GM12878 (cell line): ENCODE measurements around the gene ADSS1. TPM values are rescaled to one million over a fixed set of nuclear protein-coding genes. Genes with fewer than 3 reads are reported as not detected.

Source experiments
- ATAC-seq: fragments of 200-7000 bp; cut with Tn5 transposase; 3 replicates; pipeline ENCODE4 v1.9.1; 2020; ENCODE audit warnings: mild to moderate bottlenecking, moderate library complexity
- BruUV-seq: library from RNA; stranded (reverse); fragments of 400-500 nt; replicated peaks from 2 replicates; lab custom pipeline; 2021; lab: Mats Ljungman, UMichigan
- CTCF ChIA-PET: fragments of 300-600 bp; sonication (Branson Sonifier 250); formaldehyde crosslinking; extraction: SDS; loops from one replicate; lab custom pipeline; 2021; ENCODE audit warnings: inconsistent platforms; lab: Yijun Ruan, JAX
- POLR2A ChIA-PET: fragments of 350-600 bp; formaldehyde crosslinking; extraction: SDS; loops from one replicate; lab custom pipeline; 2021; ENCODE audit warnings: inconsistent platforms; lab: Charles Lee
- RAD21 ChIA-PET: fragments of 300-600 bp; sonication (Branson Sonifier 250); formaldehyde crosslinking; loops from one replicate; lab custom pipeline; 2023; ENCODE audit warnings: antibody characterized with exemption; ENCODE audit not compliant: unreplicated experiment; lab: Charles Lee
- SMC1A ChIA-PET: fragments of 300-600 bp; sonication (Branson Sonifier 250); formaldehyde crosslinking; loops from one replicate; lab custom pipeline; 2023; ENCODE audit not compliant: unreplicated experiment, uncharacterized antibody; lab: Charles Lee
- DNase-seq: peaks from one replicate; pipeline ENCODE4 v3.0.0-alpha.2; 2011; ENCODE audit warnings: low read depth, low spot score
- FAIRE-seq: peaks from 3 replicates; lab custom pipeline; 2011; peaks lifted over from hg19 to GRCh38; lab: Jason Lieb, UNC
- H2AFZ ChIP-seq: 2 replicates; pipeline ENCODE4 v1.6.0; 2011; ENCODE audit warnings: low read depth, low read length, control low read depth; ENCODE audit not compliant: control insufficient read depth
- H3K27ac ChIP-seq: 2 replicates; pipeline ENCODE4 v1.5.1; 2011; ENCODE audit warnings: control low read depth; ENCODE audit not compliant: control insufficient read depth, insufficient read depth
- H3K27me3 ChIP-seq, 2 experiments: replicated peaks in 1 of 2; 2 replicates each; pipeline versions ENCODE4 v1.6.0 to v1.6.1; 2011; ENCODE audit warnings: low read length in 1 of 2; ENCODE audit not compliant: control insufficient read depth in 2 of 2, insufficient read depth in 2 of 2
- H3K36me3 ChIP-seq, 2 experiments: 2 replicates each; pipeline ENCODE4 v1.5.1; 2011; ENCODE audit warnings: low read length in 1 of 2; ENCODE audit not compliant: control insufficient read depth in 2 of 2, insufficient read depth in 2 of 2
- H3K4me1 ChIP-seq: 2 replicates; pipeline ENCODE4 v1.6.1; 2011; ENCODE audit warnings: mild to moderate bottlenecking, low read length, moderate library complexity, mixed read lengths; ENCODE audit not compliant: control insufficient read depth, insufficient read depth
- H3K4me2 ChIP-seq: 2 replicates; pipeline ENCODE4 v1.6.0; 2011; ENCODE audit warnings: control low read depth; ENCODE audit not compliant: control insufficient read depth, insufficient read depth
- H3K4me3 ChIP-seq: fragments of 200-600 bp; sonication (generic); 2 replicates; pipeline ENCODE4 v1.5.1; 2016
- H3K79me2 ChIP-seq: 2 replicates; pipeline ENCODE4 v1.6.0; 2011; ENCODE audit warnings: low read length; ENCODE audit not compliant: control insufficient read depth, insufficient read depth
- H3K9ac ChIP-seq: 2 replicates; pipeline ENCODE4 v1.8.0; 2011; ENCODE audit warnings: low read length, control low read depth, mixed read lengths; ENCODE audit not compliant: control insufficient read depth, insufficient read depth
- H3K9me3 ChIP-seq: replicated peaks from 3 replicates; pipeline ENCODE4 v1.5.1; 2011; ENCODE audit warnings: mild to moderate bottlenecking, low read length; ENCODE audit not compliant: control insufficient read depth, insufficient read depth
- H4K20me1 ChIP-seq: 2 replicates; pipeline ENCODE4 v1.6.0; 2011; ENCODE audit not compliant: control insufficient read depth, insufficient read depth
- E2F4 ChIP-seq: IDR thresholded peaks from 2 replicates; pipeline ENCODE4 v1.6.1; 2012; ENCODE audit warnings: low read depth, low read length, improper control_type of control experiment
- EP300 ChIP-seq, 2 experiments: fragments of 150-350 bp in 1 of 2; IDR thresholded peaks; 2 replicates each; pipeline ENCODE4 v1.6.1; 2011 to 2012; ENCODE audit warnings: low read depth in 2 of 2, low read length in 2 of 2, borderline replicate concordance in 1 of 2, improper control_type of control experiment in 1 of 2, inconsistent platforms in 1 of 2; ENCODE audit not compliant: control insufficient read depth in 1 of 2
- FOS ChIP-seq: IDR thresholded peaks from 3 replicates; pipeline ENCODE4 v1.6.1; 2011; ENCODE audit warnings: borderline replicate concordance; ENCODE audit not compliant: insufficient read length; ENCODE audit errors: extremely low read depth
- HDGF ChIP-seq: fragments of 450-650 bp; IDR thresholded peaks from 2 replicates; pipeline ENCODE4 v1.6.1; 2016; ENCODE audit warnings: antibody characterized with exemption
- NR2C1 ChIP-seq: fragments of 450-650 bp; IDR thresholded peaks from 2 replicates; pipeline ENCODE4 v1.6.1; 2017; ENCODE audit warnings: antibody characterized with exemption, mild to moderate bottlenecking, moderate library complexity
- NR2C2 ChIP-seq: IDR thresholded peaks from 2 replicates; pipeline ENCODE4 v1.6.1; 2011; ENCODE audit warnings: borderline replicate concordance, low read depth; ENCODE audit not compliant: control insufficient read depth, insufficient read length
- RB1 ChIP-seq: fragments of 450-650 bp; formaldehyde crosslinking; IDR thresholded peaks from 2 replicates; pipeline ENCODE4 v1.6.1; 2017; ENCODE audit warnings: mild to moderate bottlenecking, borderline replicate concordance
- SKIL ChIP-seq: fragments of 450-650 bp; IDR thresholded peaks from 2 replicates; pipeline ENCODE4 v1.6.1; 2017; ENCODE audit warnings: mild to moderate bottlenecking, low read depth, inconsistent platforms; ENCODE audit not compliant: poor library complexity, severe bottlenecking
- ZBTB4 ChIP-seq: fragments of 450-650 bp; formaldehyde crosslinking; IDR thresholded peaks from 2 replicates; pipeline ENCODE4 v1.4.0; 2022; ENCODE audit warnings: mild to moderate bottlenecking, moderate library complexity
- WGBS: methylation state at CpG from one replicate; pipeline ENCODE4 v1.1.6; 2016; ENCODE audit warnings: low lambda C conversion rate; ENCODE audit not compliant: insufficient replicate concordance, insufficient coverage; ENCODE audit errors: missing lambda C conversion rate; 5-methylcytosine and 5-hydroxymethylcytosine counted together
- in situ Hi-C: fragments of 300-500 bp; cut with MboI; formaldehyde crosslinking; loops from 9 replicates; pipeline ENCODE4 v1.14.3; 2018; ENCODE audit warnings: mixed read lengths
- intact Hi-C: fragments of 100-400 bp; cut with micrococcal nuclease; formaldehyde crosslinking; loops from one replicate; pipeline ENCODE4 v1.14.2; 2022; ENCODE audit not compliant: unreplicated experiment
- polyA plus RNA-seq, 11 experiments: library from polyadenylated mRNA; depleted of rRNA in 4 of 11; unstranded in 6 of 11; stranded (reverse) in 5 of 11; fragments of >200 nt; fragmentation: Nextera tagmentation in 4 of 11; fragmentation: Illumina TruSeq in 1 of 11; extraction: Ambion mirVana in 4 of 11; extraction: Trizol in 1 of 11; gene quantifications; 1 replicate in 1 of 11; 2 replicates in 10 of 11; pipeline versions ENCODE4 v1.2.1 to v1.2.3, GENCODE V29; 2011 to 2016; ENCODE audit warnings: inconsistent platforms in 2 of 11, missing spikeins in 2 of 11, low read depth in 1 of 11
- total RNA-seq, 4 experiments: library from RNA; depleted of rRNA in 3 of 4; stranded (reverse); fragments of >200 nt in 3 of 4; fragmentation: Illumina TruSeq in 1 of 4; extraction: Trizol in 1 of 4; gene quantifications; 2 replicates each; pipeline versions ENCODE4 v1.2.1 to v1.2.3, GENCODE V29; 2013 to 2021

ADSS1 gene
- total and polyA plus RNA-seq, 10 of the 15 experiments (the other 5 are each of a cell fraction or from before 2014, with no cell fraction given), result 0.11 to 0.45 (median 0.28) TPM; not detected in 5

- TF ChIP-seq E2F4, result no peak
- no peak for TF ChIP-seq SKIL
- TF ChIP-seq FOS, result no peak
Measured at GRCh38 chr14:104690861-104691455, 33.1 kb upstream of the ADSS1 start (continued).

- RAD21 ChIA-PET, result no interaction called here
- H3K4me1 ChIP-seq, result peaks cover 27% of the 10 kb centered on the region
- H3K27ac ChIP-seq, result no peak overlapping the region
- peaks cover 31% of the 10 kb centered on the region for H3K79me2 ChIP-seq
- no peaks in the 10 kb centered on the region for H3K27me3 ChIP-seq
- no peak overlapping the region for H3K4me3 ChIP-seq
- SMC1A ChIA-PET, result no interaction called here
- in situ Hi-C loops, result no loop called here
- H3K4me2 ChIP-seq, result 0 out of 2 replicates have a peak overlapping the region, but pooled peaks have one; percentile 17
- intact Hi-C loops, result no loop called here
- CTCF ChIA-PET, result interaction anchor here (1.0 to 2.0 kb wide), 2 partner anchors 10 to 26 kb away, joined by 3 to 7 read pairs; no protein-coding TSS in a partner anchor
- no peak for DNase-seq
- H3K9ac ChIP-seq, result no peak overlapping the region
- H3K36me3 ChIP-seq, result peaks cover 0 to 2% of the 10 kb centered on the region in 2 experiments; a peak in 2 of 4 replicates
- no peaks in the 10 kb centered on the region for H3K9me3 ChIP-seq
- ATAC-seq, result no peak
- no TSS peak for BruUV-seq
- POLR2A ChIA-PET, result interaction anchor here (1.4 kb wide), 1 partner anchor 11 kb away, joined by 3 read pairs; no protein-coding TSS in a partner anchor
- no peak for FAIRE-seq
- H2AFZ ChIP-seq, result no peak overlapping the region
- 93% methylated on average over 19 of the region's 19 CpGs for WGBS
- H4K20me1 ChIP-seq, result no peaks in the 10 kb centered on the region; the same call in 1 of the 2 replicates
- TF ChIP-seq ZBTB4 (CRISPR knock-in tag), result no peak
- no peak for TF ChIP-seq RB1
- no peak for TF ChIP-seq NR2C1
- TF ChIP-seq NR2C2, result no peak
- no peak for TF ChIP-seq HDGF
- no peak for TF ChIP-seq EP300 (IDR thresholded peaks at IDR 0.05; ENCODE audit: borderline replicate concordance in 1 of 2, control insufficient read depth in 1 of 2, low read depth in 2 of 2, low read length in 2 of 2)
Measured at GRCh38 chr14:104691546-104692260, 32.3 kb upstream of the ADSS1 start.
